K562 (cell line): ENCODE data around the gene PURA. TPM values are rescaled to one million over a fixed set of nuclear protein-coding genes. Genes with fewer than 3 reads are reported as not detected.

Experiments used
- ARNT ChIP-seq, 2 experiments: fragments of 450-650 bp; IDR thresholded peaks; 2 replicates each; pipeline ENCODE4 v1.6.1; 2016; ENCODE audit warnings: mild to moderate bottlenecking in 1 of 2
- ATF7 ChIP-seq: fragments of 450-650 bp; IDR thresholded peaks from 2 replicates; pipeline ENCODE4 v1.7.1; 2014; ENCODE audit warnings: mild to moderate bottlenecking, moderate library complexity
- CBX2 ChIP-seq: fragments of 200-600 bp; sonication (generic); IDR thresholded peaks from one replicate; pipeline ENCODE4 v1.6.1; 2012; ENCODE audit warnings: mild to moderate bottlenecking, low read length, inconsistent platforms; ENCODE audit not compliant: insufficient read depth, poor library complexity, severe bottlenecking
- CEBPB ChIP-seq: fragments of 450-650 bp; IDR thresholded peaks from 2 replicates; pipeline ENCODE4 v1.6.1; 2016; ENCODE audit warnings: missing genetic modification characterization, missing compliant biosample characterization
- EGR1 ChIP-seq: fragments of 450-650 bp; conservative IDR thresholded peaks from 2 replicates; pipeline ENCODE4 v1.6.1; 2017; ENCODE audit warnings: mild to moderate bottlenecking
- ETS2 ChIP-seq: IDR thresholded peaks from 2 replicates; pipeline ENCODE4 v1.6.1; 2016; ENCODE audit warnings: borderline replicate concordance, missing genetic modification characterization, mild to moderate bottlenecking, moderate library complexity, missing compliant biosample characterization; ENCODE audit not compliant: poor library complexity, severe bottlenecking
- ETV6 ChIP-seq, 3 experiments: fragments of 150-350 bp in 1 of 3; sonication (generic) in 1 of 3; formaldehyde crosslinking in 1 of 3; IDR thresholded peaks; 2 replicates each; pipeline versions ENCODE4 v1.6.1 to v1.8.0; 2014 to 2022; ENCODE audit warnings: borderline replicate concordance in 2 of 3, low read depth in 2 of 3, antibody characterized with exemption in 1 of 3, low read length in 1 of 3, mild to moderate bottlenecking in 1 of 3, missing genetic modification reagents in 1 of 3
- HDAC2 ChIP-seq: fragments of 450-650 bp; IDR thresholded peaks from 2 replicates; pipeline ENCODE4 v1.6.1; 2016; ENCODE audit warnings: mild to moderate bottlenecking
- HMG20A ChIP-seq: fragments of 450-650 bp; formaldehyde crosslinking; conservative IDR thresholded peaks from 2 replicates; pipeline ENCODE4 v1.4.0; 2020; ENCODE audit warnings: mild to moderate bottlenecking, mixed read lengths
- MBD2 ChIP-seq: sonication (generic); IDR thresholded peaks from 2 replicates; pipeline ENCODE4 v1.6.1; 2016; ENCODE audit warnings: low read depth, borderline replicate concordance
- MEIS2 ChIP-seq: fragments of 450-650 bp; IDR thresholded peaks from 2 replicates; pipeline ENCODE4 v1.6.1; 2014; ENCODE audit warnings: mild to moderate bottlenecking; ENCODE audit not compliant: partially characterized antibody
- NR2C1 ChIP-seq, 2 experiments: fragments of 450-650 bp; IDR thresholded peaks; 2 replicates each; pipeline ENCODE4 v1.6.1; 2017; ENCODE audit warnings: mild to moderate bottlenecking in 2 of 2, antibody characterized with exemption in 1 of 2, inconsistent platforms in 1 of 2, missing compliant biosample characterization in 1 of 2, missing genetic modification characterization in 1 of 2
- POLR3A ChIP-seq: IDR thresholded peaks from 2 replicates; pipeline ENCODE4 v1.6.1; 2011; ENCODE audit warnings: borderline replicate concordance, mild to moderate bottlenecking, moderate library complexity; ENCODE audit not compliant: insufficient read length, insufficient read depth; ENCODE audit errors: extremely low read depth
- RBFOX2 ChIP-seq: fragments of 200-400 bp; formaldehyde crosslinking; IDR thresholded peaks from 2 replicates; pipeline ENCODE4 v1.6.1; 2017; ENCODE audit warnings: low read depth, mild to moderate bottlenecking, low read length, moderate library complexity
- RBM25 ChIP-seq: fragments of 200-400 bp; formaldehyde crosslinking; IDR thresholded peaks from 2 replicates; pipeline ENCODE4 v1.6.1; 2018; ENCODE audit warnings: low read length, low read depth, moderate library complexity; ENCODE audit not compliant: severe bottlenecking
- RBM34 ChIP-seq: fragments of 200-400 bp; formaldehyde crosslinking; IDR thresholded peaks from 2 replicates; pipeline ENCODE4 v1.6.1; 2018; ENCODE audit warnings: low read length, borderline replicate concordance; ENCODE audit not compliant: insufficient read depth
- SAFB2 ChIP-seq: fragments of 200-400 bp; formaldehyde crosslinking; IDR thresholded peaks from 2 replicates; pipeline ENCODE4 v1.6.1; 2018; ENCODE audit warnings: borderline replicate concordance, low read length, low read depth, moderate library complexity; ENCODE audit not compliant: severe bottlenecking
- SETDB1 ChIP-seq: IDR thresholded peaks from one replicate; pipeline ENCODE4 v1.6.1; 2012; ENCODE audit warnings: low read length, control low read depth, inconsistent platforms
- SIN3A ChIP-seq, 2 experiments: fragments of 150-350 bp in 1 of 2; IDR thresholded peaks; 2 replicates each; pipeline ENCODE4 v1.6.1; 2011 to 2016; ENCODE audit warnings: borderline replicate concordance in 2 of 2, low read depth in 2 of 2, low read length in 2 of 2, mild to moderate bottlenecking in 2 of 2, moderate library complexity in 2 of 2; ENCODE audit not compliant: control insufficient read depth in 1 of 2
- SMAD4 ChIP-seq: fragments of 250-450 bp; sonication (Bioruptor Pico); conservative IDR thresholded peaks from 2 replicates; pipeline ENCODE4 v1.8.0; 2021; ENCODE audit warnings: inconsistent platforms, mild to moderate bottlenecking, moderate library complexity
- SRSF1 ChIP-seq: fragments of 200-400 bp; formaldehyde crosslinking; IDR thresholded peaks from 2 replicates; pipeline ENCODE4 v1.6.1; 2017; ENCODE audit warnings: mild to moderate bottlenecking, low read depth, low read length, moderate library complexity
- TCF3 ChIP-seq: sonication (generic); formaldehyde crosslinking; IDR thresholded peaks from 2 replicates; pipeline ENCODE4 v1.4.0; 2020; ENCODE audit warnings: mild to moderate bottlenecking, missing genetic modification reagents
- ZKSCAN8 ChIP-seq: fragments of 200-800 bp; sonication (Bioruptor generic); IDR thresholded peaks from 2 replicates; pipeline ENCODE4 v1.6.1; 2016; ENCODE audit warnings: missing genetic modification characterization, missing compliant biosample characterization
- ZNF217 ChIP-seq: sonication (generic); formaldehyde crosslinking; IDR thresholded peaks from 2 replicates; pipeline ENCODE4 v1.8.0; 2022; ENCODE audit warnings: mild to moderate bottlenecking, missing genetic modification reagents
- ZNF696 ChIP-seq: fragments of 250-450 bp; sonication (Bioruptor Pico); conservative IDR thresholded peaks from 2 replicates; pipeline ENCODE4 v1.4.0; 2020; ENCODE audit warnings: mild to moderate bottlenecking, moderate library complexity
- ZNF778 ChIP-seq: fragments of 450-650 bp; formaldehyde crosslinking; IDR thresholded peaks from 2 replicates; pipeline ENCODE4 v1.4.0; 2020; ENCODE audit warnings: mild to moderate bottlenecking, moderate library complexity
- ZZZ3 ChIP-seq: fragments of 450-650 bp; IDR thresholded peaks from 2 replicates; pipeline ENCODE4 v1.6.1; 2016; ENCODE audit warnings: antibody characterized with exemption, mild to moderate bottlenecking, moderate library complexity
- polyA plus RNA-seq, 8 experiments: library from polyadenylated mRNA; depleted of rRNA in 4 of 8; stranded (reverse) in 5 of 8; unstranded in 3 of 8; fragments of >200 nt; fragmentation: Nextera tagmentation in 2 of 8; fragmentation: Illumina TruSeq in 1 of 8; extraction: Ambion mirVana in 2 of 8; extraction: Trizol in 1 of 8; gene quantifications; 2 replicates each; pipeline versions ENCODE4 v1.2.1 to v1.2.3, GENCODE V29; 2011 to 2014; ENCODE audit warnings: inconsistent platforms in 1 of 8, missing spikeins in 1 of 8
- total RNA-seq, 7 experiments: library from RNA; depleted of rRNA in 6 of 7; stranded (reverse); fragments of >200 nt in 6 of 7; fragmentation: Illumina TruSeq in 2 of 7; extraction: Trizol in 2 of 7; gene quantifications; 2 replicates each; pipeline versions ENCODE4 v1.2.1 to v1.2.3, GENCODE V29; 2011 to 2021; ENCODE audit warnings: low replicate concordance in 1 of 7
- TF ChIP-seq, protein P1 (sequence below): fragments of 450-650 bp; formaldehyde crosslinking; IDR thresholded peaks from 2 replicates; pipeline ENCODE4 v1.4.0; 2022; ENCODE audit warnings: mild to moderate bottlenecking, moderate library complexity

PURA gene
- total and polyA plus RNA-seq, 9 of the 15 experiments (the other 6 are each of a cell fraction or from before 2014, with no cell fraction given) = 3.2 to 11.1 (median 5.4) TPM

GRCh38 chr5:140107312-140108092 is 6.4 kb upstream of the PURA start (continued):
- TF ChIP-seq ETV6 (IDR thresholded peaks at IDR 0.05; ENCODE audit: borderline replicate concordance in 1 of 2, low read depth in 2 of 2, low read length in 1 of 2) = peak in 1 of 2 experiments; percentile 51; a peak in 1 of 4 replicates
- TF ChIP-seq ETV6 (CRISPR knock-in tag; IDR thresholded peaks at IDR 0.05; ENCODE audit: borderline replicate concordance) = no peak
- TF ChIP-seq ZZZ3 = no peak
- peak; percentile 93 for TF ChIP-seq SMAD4
- peak; percentile 32; the same call in 1 of the 2 replicates for TF ChIP-seq TCF3 (CRISPR knock-in tag)
- TF ChIP-seq MBD2 = 0 out of 2 replicates have a peak, but pooled peaks have one; percentile 18
- peak; percentile 45; the same call in 1 of the 2 replicates for TF ChIP-seq HDAC2
- no peak for TF ChIP-seq POLR3A
- no peak for TF ChIP-seq NR2C1 (IDR thresholded peaks at IDR 0.05)
- TF ChIP-seq NR2C1 (tag; IDR thresholded peaks at IDR 0.05) = 0 out of 2 replicates have a peak, but pooled peaks have one; percentile 24
- no peak for TF ChIP-seq SAFB2
- TF ChIP-seq HMG20A (CRISPR knock-in tag) = no peak
- TF ChIP-seq SIN3A (IDR thresholded peaks at IDR 0.05; ENCODE audit: borderline replicate concordance in 2 of 2, control insufficient read depth in 1 of 2, low read depth in 2 of 2, low read length in 2 of 2) = no peak; a peak in 1 of 4 replicates
- no peak for TF ChIP-seq ZNF217
- TF ChIP-seq, protein P1, sequence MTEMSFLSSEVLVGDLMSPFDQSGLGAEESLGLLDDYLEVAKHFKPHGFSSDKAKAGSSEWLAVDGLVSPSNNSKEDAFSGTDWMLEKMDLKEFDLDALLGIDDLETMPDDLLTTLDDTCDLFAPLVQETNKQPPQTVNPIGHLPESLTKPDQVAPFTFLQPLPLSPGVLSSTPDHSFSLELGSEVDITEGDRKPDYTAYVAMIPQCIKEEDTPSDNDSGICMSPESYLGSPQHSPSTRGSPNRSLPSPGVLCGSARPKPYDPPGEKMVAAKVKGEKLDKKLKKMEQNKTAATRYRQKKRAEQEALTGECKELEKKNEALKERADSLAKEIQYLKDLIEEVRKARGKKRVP = 0 out of 2 replicates have a peak, but pooled peaks have one; percentile 23
- peak; percentile 86 for TF ChIP-seq ATF7
- TF ChIP-seq RBM34 = peak; percentile 74; the same call in 1 of the 2 replicates
- TF ChIP-seq MEIS2 = no peak
- no peak for TF ChIP-seq CBX2
- TF ChIP-seq ZNF778 = no peak
- no peak for TF ChIP-seq SETDB1
- no peak for TF ChIP-seq CEBPB (tag)
- TF ChIP-seq RBM25 = peak; percentile 49
- peak; percentile 89 for TF ChIP-seq EGR1
- no peak for TF ChIP-seq ZKSCAN8 (CRISPR knock-in tag)
- no peak for TF ChIP-seq SRSF1
- no peak for TF ChIP-seq ZNF696 (CRISPR knock-in tag)
- TF ChIP-seq RBFOX2 = peak; percentile 95
- TF ChIP-seq ETS2 (tag) = no peak
- TF ChIP-seq ARNT (IDR thresholded peaks at IDR 0.05) = no peak
